Spleen (tissue), 11 donors: ENCODE results near the gene FCGBP. TPM values are rescaled to one million over a fixed set of nuclear protein-coding genes. Genes with fewer than 3 reads are reported as not detected.
"Not testable (repeated sequence)": the region's sequence is repeated elsewhere in the genome, so short reads cannot be mapped to it uniquely, and the experiment has no call there.

Source experiments
- DNase-seq: peaks from one replicate; pipeline ENCODE4 v3.0.0-alpha.2; 2020
- H3K27ac ChIP-seq, 8 donors: fragments of 200-600 bp; sonication (generic) in 7 of 8; 1 replicate in 4 of 8; 2 replicates in 4 of 8; pipeline versions ENCODE4 v1.5.0 to v1.8.0; 2016 to 2021; ENCODE audit warnings: inconsistent platforms in 4 of 8, mild to moderate bottlenecking in 4 of 8, moderate library complexity in 1 of 8
- H3K27me3 ChIP-seq, 7 donors: fragments of 200-600 bp; sonication (generic) in 6 of 7; replicated peaks in 1 of 7; 1 replicate in 4 of 7; 2 replicates in 3 of 7; pipeline versions ENCODE4 v1.5.0 to v1.8.0; 2016 to 2021; ENCODE audit warnings: inconsistent platforms in 3 of 7, mild to moderate bottlenecking in 1 of 7
- H3K36me3 ChIP-seq, 6 donors: fragments of 200-600 bp; sonication (generic) in 5 of 6; 1 replicate in 4 of 6; 2 replicates in 2 of 6; pipeline versions ENCODE4 v1.5.0 to v1.8.0; 2016 to 2021; ENCODE audit warnings: inconsistent platforms in 2 of 6
- H3K4me1 ChIP-seq, 6 donors: fragments of 200-600 bp; sonication (generic) in 5 of 6; 1 replicate in 3 of 6; 2 replicates in 3 of 6; pipeline versions ENCODE4 v1.5.0 to v1.8.0; 2016 to 2021; ENCODE audit warnings: inconsistent platforms in 3 of 6
- H3K4me3 ChIP-seq, 8 donors: fragments of 200-600 bp; sonication (generic) in 7 of 8; 1 replicate in 4 of 8; 2 replicates in 4 of 8; pipeline versions ENCODE4 v1.5.0 to v1.8.0; 2016 to 2021; ENCODE audit warnings: inconsistent platforms in 4 of 8, mild to moderate bottlenecking in 4 of 8, moderate library complexity in 2 of 8
- H3K9me3 ChIP-seq, 8 donors: fragments of 200-600 bp; sonication (generic) in 7 of 8; 1 replicate in 4 of 8; 2 replicates in 4 of 8; pipeline versions ENCODE4 v1.5.0 to v1.8.0; 2016 to 2021; ENCODE audit warnings: inconsistent platforms in 4 of 8
- CTCF ChIP-seq, 11 experiments: fragments of 200-600 bp in 7 of 11; fragments of 450-650 bp in 4 of 11; sonication (generic) in 4 of 11; IDR thresholded peaks in 8 of 11; conservative IDR thresholded peaks in 3 of 11; 1 replicate in 7 of 11; 2 replicates in 4 of 11; pipeline versions ENCODE4 v1.4.0 to v1.8.0; 2016 to 2021; ENCODE audit warnings: antibody characterized with exemption in 11 of 11, inconsistent platforms in 4 of 11, mild to moderate bottlenecking in 1 of 11
- WGBS, 5 donors: extraction: QIAGEN DNeasy Blood & Tissue Kit in 3 of 5; methylation state at CpG; one replicate each; pipeline versions ENCODE4 v1.1.5 to v1.1.7; 2013 to 2018; 5-methylcytosine and 5-hydroxymethylcytosine counted together
- intact Hi-C: fragments of 100-400 bp; cut with DNase I; formaldehyde crosslinking; loops from one replicate; pipeline ENCODE4 v1.15.0; 2023; ENCODE audit warnings: low total_unique reads
- polyA plus RNA-seq, 3 donors: library from polyadenylated mRNA; stranded (reverse); fragments of 200-250 nt; gene quantifications; one replicate each; pipeline ENCODE4 v1.2.1, GENCODE V29; 2013
- total RNA-seq, 7 donors: library from RNA; depleted of rRNA in 3 of 7; stranded (reverse); fragments of >200 nt in 3 of 7; fragmentation: NEBNext Ultra II Directional in 4 of 7; extraction: Animal tissue kit (Norgen Biotek cat#: 25700) in 4 of 7; gene quantifications; one replicate each; pipeline versions ENCODE4 v1.1.0 to v1.2.1, GENCODE V29; 2016 to 2021
- donor health status: healthy with polysubstance abuse.
- donor health status: DM: no; HTN: no; CAD: no; lungs with moderate emphysema.
- donor health status: DM: no; HTN: no; CAD: no.
- donor health status: Bipolar disorder and iron deficiency.
- donor health status: healthy.
- donor health status: DM: no; HTN: no; CAD: no.
- donor health status: DM: yes; HTN: yes; CAD: no.

FCGBP gene
- total and polyA plus RNA-seq, 10 donors = 0.91 to 18.9 (median 6.9) TPM

DNA sequence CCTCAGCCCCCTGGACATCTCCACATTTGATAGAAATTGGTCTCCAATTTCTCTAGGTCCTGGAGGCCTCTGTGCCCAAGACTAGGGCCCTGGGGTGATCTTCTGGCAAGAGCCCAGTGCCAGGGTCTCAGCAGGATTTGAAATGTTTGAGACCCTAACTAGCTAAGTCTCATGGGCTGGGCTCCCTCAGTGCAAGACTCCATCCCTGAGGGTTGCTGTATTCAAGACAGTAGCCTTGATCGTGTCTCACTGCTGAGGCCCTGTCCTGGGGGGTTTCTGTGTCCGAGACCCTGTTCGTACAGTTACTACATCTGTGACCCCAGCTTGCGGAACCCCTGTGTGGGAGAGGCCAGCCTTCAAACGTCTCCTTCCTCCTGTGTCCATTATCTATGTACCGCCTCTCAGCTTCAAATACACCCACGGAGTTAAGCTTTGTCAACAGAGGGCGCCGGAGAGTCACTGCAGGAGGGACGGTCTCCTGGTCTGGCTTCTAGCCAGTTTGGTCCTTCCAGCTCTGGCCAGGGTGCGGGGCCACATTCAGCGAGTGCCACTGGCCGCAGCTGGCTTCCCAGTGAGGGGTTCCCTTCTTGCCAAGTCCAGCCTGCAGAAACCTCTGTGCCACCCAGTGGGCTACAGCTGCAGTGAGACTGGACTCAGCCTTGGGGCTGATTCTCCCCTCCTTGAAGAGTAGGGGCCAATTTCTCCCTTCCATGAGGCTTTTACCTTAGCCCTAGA, 36.8 kb downstream of the FCGBP start:
- H3K27ac ChIP-seq, H3K9me3 ChIP-seq, H3K4me1 ChIP-seq, H3K36me3 ChIP-seq, H3K27me3 ChIP-seq, intact Hi-C loops, H3K4me3 ChIP-seq: not testable (repeated sequence)
- 0 to 17% (median 6%) methylated on average over 1 to 13 of the region's 13 CpGs for WGBS, 5 donors
- peak; percentile 88 for DNase-seq
- peak in 3 of 11 experiments; percentile 45 to 50 (median 49) for TF ChIP-seq CTCF (IDR thresholded peaks at IDR 0.05 in 8 of 11, conservative IDR thresholded peaks at IDR 0.05 in 3 of 11)

DNA sequence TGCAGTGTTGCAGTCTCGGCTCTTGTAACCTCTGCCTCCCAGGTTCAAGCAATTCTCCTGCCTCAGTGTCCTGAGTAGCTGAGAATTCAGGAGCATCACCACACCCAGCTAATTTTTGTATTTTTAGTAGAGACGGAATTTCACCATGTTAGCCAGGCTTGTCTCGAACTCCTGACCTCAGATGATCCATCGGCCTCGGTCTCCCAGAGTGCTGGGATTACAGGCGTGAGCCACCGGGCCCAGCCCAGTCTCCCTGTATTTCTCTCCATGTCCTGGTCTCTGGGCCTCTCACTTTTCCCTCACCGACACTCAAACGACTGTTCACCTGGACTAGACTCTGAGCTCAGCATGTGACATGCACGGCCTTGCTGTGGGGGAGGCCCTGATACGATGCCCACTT, 39.3 kb downstream of the FCGBP start:
- Histone ChIP-seq H3K27me3 (peaks cover 0 to 12% (median 3%) of the 10 kb centered on the region in 7 donors), H3K4me1 (peaks cover 0 to 17% (median 9%) of the 10 kb centered on the region in 6 donors)
- intact Hi-C loops = not testable (repeated sequence)

GRCh38 chr19:39894236-39894606, 40.2 kb downstream of the FCGBP start:
- intact Hi-C loops = loop anchor here (5.0 kb wide), 1 partner anchor 78 kb away; the partner anchor contains the start of gene PSMC4
- peaks cover 0 to 12% (median 3%) of the 10 kb centered on the region in 7 donors for H3K27me3 ChIP-seq
- H3K9me3 ChIP-seq, H3K4me3 ChIP-seq, H3K27ac ChIP-seq: not testable (repeated sequence)
- H3K4me1 ChIP-seq = peaks cover 0 to 17% (median 9%) of the 10 kb centered on the region in 6 donors
- 89 to 94% (median 90%) methylated on average over 8 to 13 of the region's 16 CpGs; no CpG with 5 or more reads in 1 of the 5 donors for WGBS, 5 donors
- H3K36me3 ChIP-seq = peaks cover 0 to 18% (median 0%) of the 10 kb centered on the region in 6 donors
- peak; percentile 69 for DNase-seq

More for the DNA sequence above, 39.3 kb downstream of the FCGBP start:
- H3K9me3 ChIP-seq, H3K4me3 ChIP-seq, H3K27ac ChIP-seq: not testable (repeated sequence)
- WGBS, 5 donors = 88 to 96% (median 94%) methylated on average over 9 to 11 of the region's 11 CpGs
- H3K36me3 ChIP-seq = peaks cover 0 to 14% (median 0%) of the 10 kb centered on the region in 6 donors
- peak; percentile 59 for DNase-seq

- H3K27ac ChIP-seq, H3K9me3 ChIP-seq, H3K4me3 ChIP-seq: not testable (repeated sequence)
- Histone ChIP-seq H3K4me1 (peaks cover 0 to 17% (median 9%) of the 10 kb centered on the region in 6 donors), H3K36me3 (peaks cover 0 to 18% (median 0%) of the 10 kb centered on the region in 6 donors), H3K27me3 (peaks cover 0 to 12% (median 3%) of the 10 kb centered on the region in 7 donors)
- intact Hi-C loops = loop anchor here (5.0 kb wide), 1 partner anchor 79 kb away; the partner anchor contains the start of gene PSMC4
- 64 to 78% (median 74%) methylated on average over 19 to 25 of the region's 29 CpGs for WGBS, 5 donors
- peak; percentile 71 for DNase-seq
Measured at GRCh38 chr19:39893366-39894235, 40.8 kb downstream of the FCGBP start.

- H3K4me3 ChIP-seq, H3K9me3 ChIP-seq, DNase-seq: not testable (repeated sequence)
- H3K36me3 ChIP-seq = peaks cover 0 to 18% (median 0%) of the 10 kb centered on the region in 6 donors
- H3K27me3 ChIP-seq = peaks cover 0 to 12% (median 3%) of the 10 kb centered on the region in 7 donors
- intact Hi-C loops = loop anchor here (5.0 kb wide), 1 partner anchor 80 kb away; the partner anchor contains the start of gene PSMC4
- H3K4me1 ChIP-seq = peaks cover 0 to 17% (median 8%) of the 10 kb centered on the region in 6 donors
- 69 to 91% (median 74%) methylated on average over 5 of the region's 5 CpGs for WGBS, 5 donors
- H3K27ac ChIP-seq = peak overlapping the region in 2 of 8 donors; percentile 45 to 57
Measured at GRCh38 chr19:39892506-39892902, 41.9 kb downstream of the FCGBP start.
